Smooth muscle cell of the brain vasculature (primary cell): Measurements from ENCODE around the gene TBATA.

Experiments used
- DNase-seq: peaks from one replicate; pipeline ENCODE4 v3.0.0-alpha.2; 2012; ENCODE audit warnings: low read depth, low spot score

TBATA gene

DNA sequence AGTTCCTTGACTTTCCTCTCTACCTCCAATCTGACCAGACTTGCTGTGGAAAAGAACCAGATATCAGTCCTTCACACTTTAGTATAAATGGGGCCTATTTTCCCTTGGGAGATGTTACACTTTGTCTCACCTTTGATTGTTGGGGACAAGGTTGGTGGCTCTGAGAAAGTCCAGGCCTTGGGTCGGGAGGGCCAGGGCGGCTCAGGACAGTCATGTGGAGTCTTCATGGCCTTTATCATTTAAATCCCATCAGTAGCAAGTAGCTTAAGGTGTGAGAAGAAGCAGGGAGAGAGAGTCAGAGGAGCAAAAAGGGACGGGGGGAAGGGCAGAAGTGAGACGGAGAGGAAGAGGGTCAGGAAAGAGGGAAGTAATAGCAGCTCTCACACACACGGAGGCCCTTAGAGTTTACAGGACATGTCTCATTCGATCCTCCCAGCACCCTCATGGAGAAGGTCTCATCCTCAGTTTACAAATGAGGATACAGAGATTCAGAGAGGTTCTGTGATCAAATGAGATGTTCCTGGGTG is 40.5 kb downstream of the TBATA start:
- DNase-seq: no peak

DNA sequence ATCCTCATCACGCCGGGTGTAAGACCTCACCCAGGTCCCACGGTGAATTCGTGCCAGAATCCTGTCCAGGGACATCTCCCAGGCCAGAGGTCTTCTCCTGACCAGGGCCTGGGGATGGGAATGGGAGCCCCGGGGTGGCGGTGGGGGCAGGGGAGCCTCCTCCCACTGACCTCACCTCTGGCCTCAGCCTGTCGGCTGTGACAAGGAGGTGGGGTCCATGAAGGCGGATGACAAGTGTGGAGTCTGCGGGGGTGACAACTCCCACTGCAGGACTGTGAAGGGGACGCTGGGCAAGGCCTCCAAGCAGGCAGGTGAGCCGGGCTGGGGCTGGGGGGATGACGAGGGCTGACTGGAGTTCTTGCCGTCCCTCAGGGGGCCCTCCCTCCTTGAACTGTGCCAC is 41.3 kb downstream of the TBATA start:
- no peak for DNase-seq

DNA sequence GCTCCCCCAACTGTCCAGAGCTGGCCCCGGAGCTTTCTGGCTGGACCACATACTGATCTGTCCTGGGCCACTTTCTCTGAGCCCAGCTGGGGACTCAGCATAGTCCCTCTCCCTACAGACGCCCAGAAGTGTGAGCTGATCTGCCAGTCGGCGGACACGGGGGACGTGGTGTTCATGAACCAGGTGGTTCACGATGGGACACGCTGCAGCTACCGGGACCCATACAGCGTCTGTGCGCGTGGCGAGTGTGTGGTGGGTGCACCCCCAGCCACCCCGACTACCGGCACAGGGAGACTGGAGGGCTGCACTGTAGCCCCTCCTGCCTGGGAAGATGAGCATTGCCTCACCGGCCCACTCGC is 41.8 kb downstream of the TBATA start:
- DNase-seq: no peak

DNA sequence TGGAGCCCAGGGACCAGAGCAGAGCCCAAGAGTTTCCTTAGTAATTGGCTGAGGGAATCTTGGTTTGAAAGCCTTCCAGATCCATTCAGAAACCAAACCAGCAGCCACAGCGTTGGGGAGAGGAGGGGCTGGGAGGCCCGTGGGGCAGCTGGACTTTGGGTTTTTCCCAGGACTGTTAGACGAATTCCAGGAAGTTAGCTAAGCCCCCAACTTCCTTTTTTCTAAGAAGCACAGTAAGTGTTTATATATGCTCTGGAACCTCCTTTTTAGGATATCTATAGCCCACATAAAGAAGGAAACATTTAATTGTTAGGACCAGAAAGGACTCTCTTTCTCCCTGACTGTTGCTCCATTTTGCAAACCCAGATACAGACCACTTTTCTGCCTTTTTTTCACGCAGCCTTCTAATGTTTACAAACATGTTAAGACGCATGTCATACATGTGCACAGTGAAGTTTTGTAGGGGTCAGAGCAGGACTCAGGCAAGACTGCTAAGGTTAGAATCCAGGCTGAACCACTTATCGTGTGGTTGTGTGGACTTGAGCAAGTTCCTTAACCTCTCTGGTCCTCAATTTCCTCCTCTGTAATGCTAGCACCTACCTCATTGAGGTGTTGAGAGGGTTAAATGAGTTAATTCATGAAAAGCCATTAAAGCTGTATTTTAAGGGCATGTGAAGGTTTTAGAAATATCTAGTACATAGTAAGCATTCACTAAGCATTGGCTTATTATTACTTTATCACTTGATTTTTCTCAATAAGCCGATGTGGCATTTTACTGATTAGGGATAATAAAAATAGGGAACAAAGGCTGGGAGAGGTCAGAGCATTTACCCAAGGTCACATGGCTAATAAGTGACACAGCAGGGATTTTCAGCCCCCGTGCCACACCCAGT is 42.4 kb downstream of the TBATA start:
- DNase-seq: no peak

DNA sequence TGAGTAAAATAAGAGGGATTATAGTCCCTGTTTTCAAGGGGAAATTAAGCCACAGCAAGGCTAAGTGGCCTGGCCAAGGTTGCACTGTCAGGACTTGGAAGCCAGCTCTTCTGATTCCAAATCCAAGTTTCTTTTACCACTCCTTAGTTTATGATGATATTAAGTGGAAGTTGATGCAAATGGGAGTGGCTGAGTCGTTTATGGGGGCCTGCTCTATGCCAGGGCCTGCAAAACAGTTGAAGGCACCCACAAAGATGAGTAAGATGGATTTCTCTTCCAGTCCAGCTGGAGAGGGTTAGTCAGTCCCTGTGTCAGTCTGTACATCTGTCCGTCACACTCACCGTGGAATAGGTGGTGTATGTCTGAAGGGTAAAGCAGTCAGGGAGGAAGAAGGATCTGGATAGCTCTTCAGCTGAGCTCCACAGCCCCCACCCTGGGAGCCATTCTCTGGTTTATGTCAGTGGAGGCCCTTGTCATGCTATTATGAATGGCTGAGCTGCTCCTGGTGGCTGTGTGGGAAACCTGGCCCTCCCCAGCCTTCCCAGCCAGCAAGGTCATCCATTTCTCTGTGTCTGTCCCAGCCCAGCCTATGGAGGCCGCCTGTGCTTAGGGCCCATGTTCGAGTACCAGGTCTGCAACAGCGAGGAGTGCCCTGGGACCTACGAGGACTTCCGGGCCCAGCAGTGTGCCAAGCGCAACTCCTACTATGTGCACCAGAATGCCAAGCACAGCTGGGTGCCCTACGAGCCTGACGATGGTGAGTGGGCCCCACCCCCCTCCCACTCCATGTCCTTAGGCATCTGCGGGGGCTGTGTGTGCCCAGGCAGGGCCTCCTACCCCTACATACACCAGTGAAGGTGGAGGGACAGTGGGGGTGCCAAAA is 44.5 kb downstream of the TBATA start:
- DNase-seq: no peak

DNA sequence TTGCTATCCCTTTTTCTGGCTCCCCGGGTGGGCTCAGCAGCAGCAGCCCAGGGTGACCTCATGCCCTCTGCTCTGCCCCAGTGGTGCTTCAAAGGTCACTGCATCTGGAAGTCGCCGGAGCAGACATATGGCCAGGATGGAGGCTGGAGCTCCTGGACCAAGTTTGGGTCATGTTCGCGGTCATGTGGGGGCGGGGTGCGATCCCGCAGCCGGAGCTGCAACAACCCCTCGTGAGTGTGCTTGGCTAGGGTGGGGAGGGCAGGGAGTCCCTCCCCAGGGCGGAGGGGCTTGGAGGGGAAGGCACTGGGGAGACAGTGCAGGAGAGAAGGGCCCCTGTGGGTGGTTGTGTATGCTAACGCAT is 46.4 kb downstream of the TBATA start:
- DNase-seq: no peak

DNA sequence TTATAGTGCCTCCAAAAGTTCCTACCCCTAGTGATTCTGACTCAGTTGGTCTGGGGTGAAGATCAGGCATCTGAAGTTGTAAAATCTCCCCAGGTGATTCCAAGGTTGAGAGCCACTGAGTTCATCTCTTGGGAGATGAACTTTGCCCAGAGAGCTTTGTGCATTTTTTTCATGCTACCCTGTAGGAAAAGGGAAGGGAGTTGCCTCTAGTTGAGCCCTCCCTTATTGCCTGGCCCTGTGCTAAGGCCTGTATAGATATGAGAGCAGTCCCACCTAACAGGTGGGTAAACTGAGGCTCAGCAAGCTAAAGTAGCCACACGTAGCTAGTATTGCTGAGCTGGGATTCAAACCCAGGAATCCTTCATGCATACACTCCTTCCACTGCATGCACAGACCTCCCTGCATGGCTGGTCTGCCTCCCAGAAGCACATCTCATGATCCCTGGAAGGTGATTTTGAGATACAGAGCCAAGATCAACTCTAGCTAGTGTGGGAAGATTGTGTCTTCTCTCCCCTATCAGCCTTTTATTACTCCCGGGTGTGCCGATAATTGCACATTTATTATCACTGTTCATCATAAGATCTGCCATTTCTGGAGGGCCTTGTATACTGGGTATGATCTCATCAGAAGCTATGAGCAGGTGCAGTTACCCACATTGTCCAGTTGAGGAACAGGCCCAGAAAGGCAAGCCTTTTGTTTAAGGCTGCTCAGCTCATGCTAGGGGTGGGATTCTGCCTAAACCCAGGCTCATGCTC is 47.0 kb downstream of the TBATA start:
- DNase-seq: no peak

DNA sequence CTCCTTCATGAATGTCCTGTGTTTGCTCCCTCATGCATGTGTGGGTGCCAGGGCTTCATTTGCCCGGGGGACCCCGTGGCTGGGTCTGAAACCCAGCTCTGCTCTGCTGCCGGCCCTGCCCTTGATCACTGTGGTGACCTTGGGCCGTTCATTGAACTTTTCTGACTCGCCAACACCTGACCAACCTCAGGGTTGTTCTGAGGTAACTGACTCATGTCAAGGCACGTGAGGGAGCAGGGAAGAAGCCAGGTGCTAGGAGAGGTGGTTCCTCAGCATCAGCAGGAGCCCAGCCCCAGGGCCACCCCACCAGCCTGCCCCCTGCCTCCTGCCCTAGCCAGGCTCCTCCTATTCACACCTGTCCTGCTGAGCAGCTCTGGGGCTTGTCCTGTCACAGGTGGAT is 47.9 kb downstream of the TBATA start:
- no peak for DNase-seq

DNA sequence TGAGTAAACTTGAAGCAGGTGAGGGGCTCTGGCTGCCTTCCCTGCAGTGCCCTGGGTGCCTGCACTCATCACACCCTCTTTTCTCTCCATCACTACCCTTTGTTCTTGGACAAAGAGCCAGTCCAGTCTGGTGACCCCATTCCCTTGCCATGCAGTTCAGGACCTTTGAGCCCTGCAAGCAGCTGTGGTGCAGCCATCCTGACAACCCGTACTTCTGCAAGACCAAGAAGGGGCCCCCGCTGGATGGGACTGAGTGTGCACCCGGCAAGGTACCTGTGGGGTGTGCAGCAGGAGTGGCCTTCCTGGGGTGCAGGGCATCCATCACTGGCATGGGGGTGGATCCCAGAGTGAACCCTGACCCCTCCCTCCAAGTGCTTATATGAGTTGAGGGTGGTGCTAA is 48.7 kb downstream of the TBATA start:
- no peak for DNase-seq

DNA sequence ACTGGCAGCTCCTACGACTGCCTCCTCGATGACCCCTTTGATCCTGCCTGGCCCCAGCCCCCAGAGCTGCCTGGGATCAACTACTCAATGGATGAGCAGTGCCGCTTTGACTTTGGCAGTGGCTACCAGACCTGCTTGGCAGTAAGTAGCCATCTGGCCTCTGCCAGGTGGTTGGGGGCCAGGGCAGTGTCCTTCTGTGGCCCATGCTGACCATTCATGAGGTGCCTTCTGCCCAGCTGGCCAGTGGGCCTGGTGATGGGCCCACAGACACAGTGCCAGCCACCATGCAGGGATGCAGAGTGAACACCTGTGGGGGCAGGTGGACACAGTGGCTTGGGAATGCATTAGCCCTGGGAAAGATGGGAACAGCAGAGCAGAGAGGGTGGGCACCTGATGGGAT is 50.0 kb downstream of the TBATA start:
- no peak for DNase-seq

DNA sequence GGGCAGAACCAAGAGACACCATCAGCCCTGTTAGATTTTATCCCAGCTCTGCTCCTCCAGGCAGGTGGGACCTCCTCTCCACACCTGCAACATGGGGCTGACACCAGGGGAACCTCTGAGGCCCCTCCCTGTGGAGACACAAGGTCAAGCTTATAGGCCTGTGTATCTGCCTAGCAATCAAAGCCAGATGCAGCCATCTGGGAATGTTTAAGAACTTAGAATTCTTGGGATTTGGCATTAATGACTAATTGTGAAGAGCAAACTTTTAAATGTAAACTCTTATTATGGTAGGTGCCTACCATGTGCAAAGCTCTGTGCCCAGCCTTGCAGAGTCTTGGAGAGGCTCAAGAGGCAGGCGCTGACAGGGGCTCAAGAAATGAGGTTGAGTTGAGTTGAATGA is 52.1 kb downstream of the TBATA start:
- no peak for DNase-seq

DNA sequence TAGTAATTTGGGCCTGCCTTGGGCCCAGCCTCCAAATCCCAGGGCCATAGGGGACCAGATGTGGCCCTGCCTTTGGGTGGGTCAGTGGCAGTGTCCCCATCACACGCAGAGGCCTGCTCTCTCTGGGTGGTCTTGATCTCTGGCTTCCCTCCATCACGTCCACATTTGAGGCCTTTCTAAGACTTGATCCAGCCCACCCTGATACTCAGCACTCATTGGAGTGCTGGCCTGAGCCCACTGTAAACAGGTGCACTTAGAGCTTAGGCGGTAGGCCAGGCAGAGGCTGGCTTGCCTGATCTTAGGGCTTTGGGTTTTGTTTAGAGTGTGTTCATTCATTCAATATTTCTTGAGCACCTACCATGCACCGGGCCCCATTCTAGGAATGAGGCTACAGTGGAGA is 52.6 kb downstream of the TBATA start:
- no peak for DNase-seq

DNA sequence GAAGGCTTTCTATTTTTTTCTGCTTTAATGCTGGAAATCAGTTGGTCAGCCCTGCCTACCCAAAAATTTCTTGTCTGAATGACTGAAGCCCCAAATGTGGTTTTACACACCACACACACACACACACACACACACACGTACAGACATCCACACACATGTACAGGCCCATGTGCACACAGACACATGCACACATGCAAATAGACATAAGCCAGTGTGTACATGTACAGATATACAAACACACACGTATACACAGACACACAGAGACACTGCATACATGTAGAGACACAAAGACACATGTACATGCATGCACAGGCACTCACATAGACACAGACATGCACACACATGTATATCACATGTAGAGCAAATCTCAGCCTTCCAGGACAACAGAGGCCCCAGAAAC is 54.2 kb downstream of the TBATA start:
- DNase-seq: no peak

DNA sequence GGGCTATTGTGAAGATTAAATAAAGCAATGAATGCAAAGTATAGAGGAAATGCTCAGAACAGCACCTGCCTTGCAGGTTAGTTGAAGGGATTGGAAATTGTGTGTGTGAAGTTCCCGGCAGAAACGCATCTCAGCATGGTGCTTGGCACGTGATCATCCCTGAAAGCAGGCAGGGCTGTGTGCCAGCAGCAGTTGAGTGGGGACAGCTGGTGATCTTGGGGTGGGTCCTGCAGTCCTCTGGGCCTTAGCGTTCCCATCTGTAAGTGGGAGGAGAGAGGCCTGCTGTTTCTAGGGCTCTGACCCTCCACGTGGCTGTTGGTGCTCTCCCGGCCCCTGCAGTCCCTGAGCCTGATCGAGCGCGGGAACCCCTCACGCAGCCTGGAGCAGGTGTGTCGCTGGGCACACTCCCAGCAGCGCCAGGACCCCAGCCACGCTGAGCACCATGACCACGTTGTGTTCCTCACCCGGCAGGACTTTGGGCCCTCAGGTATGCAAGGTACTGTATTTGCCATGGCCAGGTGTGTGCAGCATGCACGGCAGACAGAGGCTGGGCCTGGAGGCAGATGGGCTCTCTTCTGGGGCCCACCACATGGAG is 55.3 kb downstream of the TBATA start:
- no peak for DNase-seq

DNA sequence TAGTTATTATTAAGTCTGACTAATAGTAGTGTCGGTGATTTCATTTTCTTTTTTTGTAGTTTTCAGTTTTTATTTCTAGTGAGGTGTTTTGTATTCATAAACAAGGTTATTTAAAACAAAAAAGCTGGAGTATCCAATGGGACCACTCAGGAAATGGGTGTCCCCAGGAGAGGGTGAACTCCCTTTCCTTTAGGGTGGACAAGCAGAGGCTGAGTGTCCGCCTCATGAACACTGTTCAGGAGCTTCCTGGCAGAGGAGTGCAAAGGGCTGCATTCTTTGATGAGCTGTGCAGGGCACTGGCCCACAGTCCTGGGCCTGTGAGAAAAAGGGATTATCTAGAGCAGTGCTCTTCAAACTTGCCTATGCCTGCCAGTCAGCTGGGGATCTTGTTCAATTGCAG is 56.8 kb downstream of the TBATA start:
- DNase-seq: no peak

DNA sequence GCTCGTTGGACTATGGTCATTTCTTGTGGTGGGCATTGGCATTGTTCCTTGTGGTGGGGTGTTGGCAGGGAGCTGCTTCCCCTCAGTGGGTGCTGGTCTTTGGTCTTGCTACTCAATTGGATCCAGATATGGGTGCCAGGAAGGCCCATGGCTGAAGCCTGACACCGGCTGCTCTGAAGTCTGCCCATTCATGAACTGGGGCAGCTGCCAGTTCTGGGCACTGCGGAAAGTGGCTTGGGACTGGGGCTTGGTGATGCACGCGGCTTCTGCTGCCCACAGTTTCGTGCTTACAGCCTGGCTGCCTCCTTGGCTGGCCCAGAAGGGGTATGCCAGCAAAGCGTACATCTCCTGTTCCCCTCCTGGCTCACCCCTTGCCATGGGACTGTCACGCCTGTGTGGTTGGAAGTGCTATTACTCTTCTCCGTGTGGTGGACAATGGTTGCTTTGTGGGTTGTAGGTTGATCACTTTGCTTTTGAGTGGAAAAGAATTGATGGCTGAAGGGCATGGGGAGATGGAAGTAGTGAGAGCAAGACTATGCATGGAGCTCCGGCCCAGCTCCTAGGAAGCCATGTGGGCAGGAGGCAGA is 58.2 kb downstream of the TBATA start:
- DNase-seq: no peak

DNA sequence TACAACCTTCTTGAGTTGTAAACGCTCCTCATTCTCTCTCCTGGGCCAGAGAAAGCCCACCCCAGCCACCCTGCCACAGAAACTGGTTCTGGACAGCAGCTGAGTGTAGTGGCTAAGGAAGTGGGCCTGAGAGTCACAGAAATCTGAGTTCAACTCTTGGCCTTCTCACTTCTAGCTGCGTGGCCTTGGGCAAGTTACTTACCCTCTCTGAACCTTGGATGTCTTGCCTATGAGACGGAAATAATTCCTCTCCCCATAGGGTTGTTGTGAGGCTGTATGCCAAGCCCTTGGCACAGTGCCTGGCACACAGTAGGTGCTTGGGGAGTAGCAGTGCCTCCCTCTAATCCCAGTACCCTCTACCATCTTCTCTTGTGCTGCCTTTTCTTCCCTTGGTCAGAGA is 61.4 kb downstream of the TBATA start:
- DNase-seq: no peak

DNA sequence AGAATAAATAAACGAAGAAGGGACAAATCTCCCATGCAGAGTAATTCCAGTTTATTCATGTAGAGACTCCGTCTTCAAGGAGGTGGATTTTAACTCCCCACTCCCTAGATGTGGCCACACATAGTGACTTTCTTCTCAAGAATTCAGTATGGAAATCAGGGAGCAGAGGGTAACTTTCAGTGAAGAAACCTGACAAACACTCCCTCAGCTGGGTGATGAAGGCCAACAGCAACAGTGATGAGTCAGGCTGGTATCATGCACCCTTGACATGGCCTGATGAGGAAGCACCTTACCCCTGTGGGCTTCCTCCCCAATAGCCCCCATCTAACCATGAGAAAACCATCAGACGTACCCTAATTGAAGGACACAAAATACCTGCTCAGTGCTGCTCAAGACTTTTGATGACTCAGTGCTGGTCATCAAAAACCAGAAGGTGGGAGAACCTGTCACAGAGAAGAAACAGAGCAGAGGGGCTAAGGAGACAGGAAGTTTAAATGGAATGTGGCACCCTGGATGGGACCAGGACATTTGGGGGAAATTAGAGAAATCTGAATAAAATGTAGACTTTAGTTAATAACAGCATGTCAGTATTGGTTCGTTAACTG is 62.3 kb downstream of the TBATA start:
- DNase-seq: no peak
